OCI-LY7 (cell line): ENCODE data around the gene MLLT3. TPM values are rescaled to one million over a fixed set of nuclear protein-coding genes. Genes with fewer than 3 reads are reported as not detected.

ENCODE experiments used
- BruUV-seq: library from RNA; stranded (reverse); fragments of 400-500 nt; replicated peaks from 2 replicates; lab custom pipeline; 2021; lab: Mats Ljungman, UMichigan
- CTCF ChIA-PET: fragments of 300-600 bp; sonication (Branson Sonifier 250); formaldehyde crosslinking; loops from one replicate; lab custom pipeline; 2022; ENCODE audit warnings: antibody characterized with exemption; ENCODE audit not compliant: unreplicated experiment; lab: Charles Lee
- POLR2A ChIA-PET: fragments of 300-600 bp; sonication (Branson Sonifier 250); formaldehyde crosslinking; loops from one replicate; lab custom pipeline; 2022; ENCODE audit warnings: antibody characterized with exemption; lab: Charles Lee
- DNase-seq: peaks from one replicate; pipeline ENCODE4 v3.0.0-alpha.2; 2015; ENCODE audit warnings: low spot score
- H2AFZ ChIP-seq: fragments of 200-600 bp; sonication (generic), shearing (Covaris generic); 2 replicates; pipeline ENCODE4 v1.6.1; 2014; ENCODE audit warnings: mild to moderate bottlenecking, antibody characterized with exemption, low read length, moderate library complexity
- H3K27ac ChIP-seq: fragments of 200-600 bp; sonication (generic); 2 replicates; pipeline ENCODE4 v1.5.1; 2014; ENCODE audit warnings: mixed run types, low read depth, mild to moderate bottlenecking, moderate library complexity, low read length, inconsistent platforms; ENCODE audit not compliant: poor library complexity, severe bottlenecking
- H3K36me3 ChIP-seq: fragments of 200-600 bp; sonication (generic); 2 replicates; pipeline ENCODE4 v1.6.1; 2014; ENCODE audit warnings: mild to moderate bottlenecking, antibody characterized with exemption, low read length, moderate library complexity, mixed read lengths; ENCODE audit not compliant: insufficient read depth
- H3K4me1 ChIP-seq: fragments of 200-600 bp; sonication (generic); 2 replicates; pipeline ENCODE4 v1.5.1; 2014; ENCODE audit warnings: mild to moderate bottlenecking, low read length; ENCODE audit not compliant: insufficient read depth, poor library complexity, severe bottlenecking
- H3K4me2 ChIP-seq: fragments of 200-600 bp; sonication (generic); 2 replicates; pipeline ENCODE4 v1.6.1; 2014; ENCODE audit warnings: mild to moderate bottlenecking, low read length
- H3K4me3 ChIP-seq: fragments of 200-600 bp; sonication (generic); 2 replicates; pipeline ENCODE4 v1.5.1; 2014; ENCODE audit warnings: mild to moderate bottlenecking, low read depth, low read length; ENCODE audit not compliant: poor library complexity, severe bottlenecking
- H3K79me2 ChIP-seq: fragments of 200-600 bp; sonication (generic); 2 replicates; pipeline ENCODE4 v1.6.1; 2016; ENCODE audit warnings: low read depth, mild to moderate bottlenecking, low read length, moderate library complexity, mixed read lengths; ENCODE audit not compliant: insufficient read depth
- H3K9me2 ChIP-seq: fragments of 200-600 bp; sonication (generic); 2 replicates; pipeline ENCODE4 v1.6.1; 2016; ENCODE audit warnings: mild to moderate bottlenecking, low read length, mixed read lengths; ENCODE audit not compliant: insufficient read depth
- H3K9me3 ChIP-seq: fragments of 200-600 bp; sonication (generic); 2 replicates; pipeline ENCODE4 v1.6.1; 2014; ENCODE audit warnings: mild to moderate bottlenecking, mixed run types, low read length, mixed read lengths
- H4K20me1 ChIP-seq: fragments of 200-600 bp; sonication (generic); 2 replicates; pipeline ENCODE4 v1.6.1; 2014; ENCODE audit warnings: mild to moderate bottlenecking, antibody characterized with exemption, low read length, moderate library complexity, mixed read lengths; ENCODE audit not compliant: insufficient read depth
- CTCF ChIP-seq: fragments of 200-600 bp; sonication (generic); conservative IDR thresholded peaks from 2 replicates; pipeline ENCODE4 v1.5.1; 2014; ENCODE audit warnings: mild to moderate bottlenecking, antibody characterized with exemption, low read length, moderate library complexity, mixed read lengths
- EZH2phosphoT487 ChIP-seq: fragments of 200-600 bp; sonication (generic); IDR thresholded peaks from 2 replicates; pipeline ENCODE4 v1.6.1; 2018; ENCODE audit warnings: low read depth, borderline replicate concordance, mild to moderate bottlenecking, mixed run types, antibody characterized with exemption, low read length, moderate library complexity, mixed read lengths
- intact Hi-C: fragments of 100-400 bp; cut with micrococcal nuclease; formaldehyde crosslinking; loops from one replicate; pipeline ENCODE4 v1.10.0; 2022; ENCODE audit not compliant: unreplicated experiment
- total RNA-seq, 2 experiments: library from RNA; depleted of rRNA in 1 of 2; stranded (reverse); fragments of >200 nt in 1 of 2; shearing (Covaris generic) in 1 of 2; gene quantifications; 2 replicates each; pipeline ENCODE4 v1.2.3, GENCODE V29; 2014 to 2022

Gene MLLT3
- total RNA-seq, 2 experiments from 2014 or later = 7.1 to 9.9 TPM

- H2AFZ ChIP-seq = no peak overlapping the region
- no peaks in the 10 kb centered on the region for H3K9me2 ChIP-seq
- H3K4me3 ChIP-seq = no peak overlapping the region
- H3K4me1 ChIP-seq = peaks cover 8% of the 10 kb centered on the region
- H3K27ac ChIP-seq = no peak overlapping the region
- POLR2A ChIA-PET = no interaction called here
- DNase-seq = no peak
- H3K79me2 ChIP-seq = no peaks in the 10 kb centered on the region; the same call in 1 of the 2 replicates
- CTCF ChIA-PET = no interaction called here
- TF ChIP-seq EZH2phosphoT487 (no peak), CTCF (no peak)
- intact Hi-C loops = no loop called here
- no peaks in the 10 kb centered on the region for H3K9me3 ChIP-seq
- no peaks in the 10 kb centered on the region for H3K36me3 ChIP-seq
- no peaks in the 10 kb centered on the region for H4K20me1 ChIP-seq
- H3K4me2 ChIP-seq = no peak overlapping the region
- no TSS peak for BruUV-seq
Measured at GRCh38 chr9:20384642-20385041, 237.7 kb downstream of the MLLT3 start.

DNA sequence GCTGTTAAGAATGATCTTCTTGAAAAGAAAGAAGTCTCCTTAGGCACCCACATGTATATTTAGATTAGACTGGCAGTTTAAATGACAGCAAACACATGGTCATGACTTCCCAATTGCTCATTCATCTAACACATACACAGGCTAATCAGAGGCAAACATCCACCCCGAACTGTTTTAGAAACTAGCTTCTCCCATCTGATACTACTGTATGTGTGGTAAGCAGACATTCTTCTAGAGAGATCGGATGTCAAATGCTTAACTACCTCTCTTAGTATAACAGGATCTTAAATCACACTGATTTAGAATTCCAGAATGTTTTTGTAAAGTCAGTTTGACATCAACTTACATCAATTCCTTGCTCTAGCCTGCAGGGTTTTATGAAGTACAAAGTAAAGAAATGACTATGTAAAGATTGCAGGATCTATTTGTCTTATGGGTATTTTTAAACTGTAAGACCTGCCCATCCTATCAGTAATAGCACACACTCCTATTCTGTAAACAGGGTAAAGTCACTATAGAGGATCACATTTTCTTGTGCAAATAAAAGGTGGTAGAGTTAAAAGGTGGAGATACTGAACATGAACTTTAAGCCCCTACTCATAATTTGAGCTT is 239.7 kb downstream of the MLLT3 start:
- CTCF ChIA-PET = no interaction called here
- Histone ChIP-seq H3K79me2 (no peaks in the 10 kb centered on the region; the same call in 1 of the 2 replicates), H3K9me2 (no peaks in the 10 kb centered on the region), H3K4me1 (peaks cover 10% of the 10 kb centered on the region), H3K4me3 (no peak overlapping the region), H3K27ac (no peak overlapping the region), H3K9me3 (no peaks in the 10 kb centered on the region), H3K36me3 (no peaks in the 10 kb centered on the region), H3K4me2 (peak overlapping the region; percentile 45; the same call in 1 of the 2 replicates), H4K20me1 (no peaks in the 10 kb centered on the region), H2AFZ (no peak overlapping the region)
- TF ChIP-seq EZH2phosphoT487 (no peak), CTCF (no peak)
- no TSS peak for BruUV-seq
- no peak for DNase-seq
- POLR2A ChIA-PET = interaction anchor here (0.7 to 2.6 kb wide), 4 partner anchors 11 to 30 kb away, joined by 3 to 12 read pairs (median 4); no protein-coding TSS in a partner anchor
- intact Hi-C loops = no loop called here

DNA sequence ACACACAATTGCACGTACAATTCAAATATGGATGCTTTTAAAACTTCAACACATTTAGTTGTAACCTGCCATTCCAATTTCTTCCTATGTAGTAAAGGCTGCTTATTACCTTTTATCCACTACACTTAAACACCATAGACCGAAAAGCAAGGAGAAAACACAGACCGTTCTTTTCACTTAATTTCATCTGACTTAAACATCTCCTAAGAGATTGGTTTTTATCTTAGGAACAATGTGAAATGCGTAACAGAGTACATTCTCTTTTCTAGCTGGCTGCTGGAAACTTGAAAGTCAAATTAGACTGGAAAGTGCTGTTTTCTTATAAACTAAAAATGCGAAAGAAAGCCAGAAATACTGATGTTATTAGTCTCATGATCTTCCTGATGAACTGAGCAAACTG is 241.8 kb downstream of the MLLT3 start:
- H2AFZ ChIP-seq = peak overlapping the region; percentile 16; the same call in 1 of the 2 replicates
- BruUV-seq = no TSS peak
- no peaks in the 10 kb centered on the region for H3K36me3 ChIP-seq
- POLR2A ChIA-PET = no interaction called here
- no peaks in the 10 kb centered on the region for H4K20me1 ChIP-seq
- CTCF ChIA-PET = no interaction called here
- peak overlapping the region; percentile 42; the same call in 1 of the 2 replicates for H3K4me2 ChIP-seq
- TF ChIP-seq CTCF = no peak
- TF ChIP-seq EZH2phosphoT487 = no peak
- H3K9me3 ChIP-seq = no peaks in the 10 kb centered on the region
- intact Hi-C loops = no loop called here
- DNase-seq = no peak
- no peaks in the 10 kb centered on the region; the same call in 1 of the 2 replicates for H3K79me2 ChIP-seq
- no peak overlapping the region for H3K27ac ChIP-seq
- H3K4me3 ChIP-seq = no peak overlapping the region
- peaks cover 26% of the 10 kb centered on the region for H3K4me1 ChIP-seq
- no peaks in the 10 kb centered on the region for H3K9me2 ChIP-seq
